H1 (cell line): ENCODE results near the gene ZCCHC9. TPM values are rescaled to one million over a fixed set of nuclear protein-coding genes. Genes with fewer than 3 reads are reported as not detected.

Source experiments
- CTCF ChIA-PET: fragments of 300-600 bp; sonication (Branson Sonifier 250); formaldehyde crosslinking; loops from one replicate; lab custom pipeline; 2021; ENCODE audit not compliant: partially characterized antibody; lab: Charles Lee
- POLR2A ChIA-PET: fragments of 300-600 bp; sonication (Branson Sonifier 250); formaldehyde crosslinking; loops from one replicate; lab custom pipeline; 2021; ENCODE audit warnings: inconsistent platforms; ENCODE audit not compliant: partially characterized antibody; lab: Charles Lee
- DNase-seq, 2 experiments: peaks; one replicate each; pipeline versions ENCODE4 v3.0.0 to v3.0.0-alpha.2; 2010 to 2022; ENCODE audit warnings: low spot score in 2 of 2, low read depth in 1 of 2, mixed read lengths in 1 of 2
- FAIRE-seq: peaks from 2 replicates; lab custom pipeline; 2011; peaks lifted over from hg19 to GRCh38; lab: Jason Lieb, UNC
- H2AFZ ChIP-seq: 2 replicates; pipeline ENCODE4 v1.8.1; 2012; ENCODE audit warnings: low read length, inconsistent platforms
- H2AK5ac ChIP-seq: 2 replicates; pipeline ENCODE4 v1.6.1; 2013; ENCODE audit warnings: low read depth, low read length
- H2BK120ac ChIP-seq: replicated peaks from 2 replicates; pipeline ENCODE3; 2013; ENCODE audit warnings: low read depth, low read length, inconsistent platforms
- H2BK12ac ChIP-seq: 2 replicates; pipeline ENCODE4 v1.6.1; 2013; ENCODE audit warnings: low read depth, low read length
- H2BK15ac ChIP-seq: 2 replicates; pipeline ENCODE4 v1.6.1; 2013; ENCODE audit warnings: low read length
- H2BK20ac ChIP-seq: 2 replicates; pipeline ENCODE4 v1.6.1; 2013; ENCODE audit warnings: low read length
- H2BK5ac ChIP-seq: 2 replicates; pipeline ENCODE4 v1.6.1; 2013; ENCODE audit warnings: low read depth, low read length
- H3K14ac ChIP-seq: 2 replicates; pipeline ENCODE4 v1.6.1; 2013; ENCODE audit warnings: inconsistent platforms; ENCODE audit not compliant: insufficient read length
- H3K18ac ChIP-seq: 2 replicates; pipeline ENCODE4 v1.6.1; 2013; ENCODE audit warnings: low read length; ENCODE audit errors: extremely low read depth
- H3K23ac ChIP-seq: 2 replicates; pipeline ENCODE4 v1.6.1; 2013; ENCODE audit warnings: inconsistent platforms; ENCODE audit not compliant: insufficient read length
- H3K23me2 ChIP-seq: 2 replicates; pipeline ENCODE4 v1.6.1; 2013; ENCODE audit warnings: low read depth, low read length
- H3K27ac ChIP-seq: 2 replicates; pipeline ENCODE4 v1.6.1; 2011; ENCODE audit warnings: low read depth, low read length, inconsistent platforms
- H3K27me3 ChIP-seq, 4 experiments: replicated peaks in 1 of 4; 1 replicate in 1 of 4; 2 replicates in 3 of 4; pipeline versions ENCODE4 v1.6.1 to v1.8.1; 2011 to 2013; ENCODE audit warnings: low read length in 3 of 4, mild to moderate bottlenecking in 3 of 4, inconsistent platforms in 2 of 4, mixed read lengths in 2 of 4, moderate library complexity in 1 of 4; ENCODE audit not compliant: control insufficient read depth in 3 of 4, insufficient read depth in 3 of 4; ENCODE audit errors: extremely low read depth in 1 of 4
- H3K36me3 ChIP-seq, 4 experiments: 2 replicates each; pipeline versions ENCODE4 v1.6.1 to v1.8.1; 2011 to 2013; ENCODE audit warnings: mild to moderate bottlenecking in 4 of 4, low read length in 3 of 4, moderate library complexity in 2 of 4, control low read depth in 1 of 4, inconsistent platforms in 1 of 4; ENCODE audit not compliant: insufficient read depth in 4 of 4, control insufficient read depth in 2 of 4
- H3K4ac ChIP-seq: replicated peaks from 2 replicates; pipeline ENCODE3; 2013; ENCODE audit warnings: low read length, low read depth, mixed read lengths, inconsistent platforms; ENCODE audit not compliant: insufficient read length
- H3K4me1 ChIP-seq, 4 experiments: replicated peaks in 1 of 4; 1 replicate in 1 of 4; 2 replicates in 3 of 4; pipeline versions ENCODE4 v1.6.1 to v1.8.1; 2011 to 2013; ENCODE audit warnings: low read length in 3 of 4, inconsistent platforms in 2 of 4, mixed read lengths in 1 of 4; ENCODE audit not compliant: insufficient read depth in 4 of 4, control insufficient read depth in 3 of 4
- H3K4me2 ChIP-seq, 2 experiments: 2 replicates each; pipeline versions ENCODE4 v1.6.1 to v1.8.1; 2011 to 2013; ENCODE audit warnings: low read depth in 2 of 2, low read length in 2 of 2, control low read depth in 1 of 2, inconsistent platforms in 1 of 2, mild to moderate bottlenecking in 1 of 2; ENCODE audit not compliant: insufficient read depth in 1 of 2
- H3K4me3 ChIP-seq, 4 experiments: fragments of 200-600, 300-600 bp in 1 of 4; sonication (generic), shearing (Covaris generic), sonication (Bioruptor Twin) in 1 of 4; 2 replicates each; pipeline versions ENCODE4 v1.5.1 to v1.8.1; 2011 to 2016; ENCODE audit warnings: low read length in 4 of 4, low read depth in 3 of 4, control low read depth in 2 of 4, inconsistent platforms in 2 of 4, mild to moderate bottlenecking in 2 of 4, mixed read lengths in 1 of 4, moderate library complexity in 1 of 4; ENCODE audit not compliant: insufficient read depth in 2 of 4; ENCODE audit errors: extremely low read depth in 1 of 4
- H3K56ac ChIP-seq: replicated peaks from 2 replicates; pipeline ENCODE3; 2013; ENCODE audit warnings: low read depth, mild to moderate bottlenecking, mixed read lengths, low read length, inconsistent platforms; ENCODE audit not compliant: insufficient read length
- H3K79me1 ChIP-seq: 2 replicates; pipeline ENCODE4 v1.6.1; 2013; ENCODE audit warnings: low read depth, low read length, control low read depth
- H3K79me2 ChIP-seq, 2 experiments: 2 replicates each; pipeline versions ENCODE4 v1.6.1 to v1.8.1; 2012 to 2013; ENCODE audit warnings: low read length in 2 of 2, mild to moderate bottlenecking in 2 of 2, inconsistent platforms in 1 of 2; ENCODE audit not compliant: insufficient read depth in 2 of 2, control insufficient read depth in 1 of 2
- H3K9ac ChIP-seq, 4 experiments: replicated peaks in 1 of 4; 1 replicate in 1 of 4; 2 replicates in 3 of 4; pipeline versions ENCODE4 v1.6.1 to v1.8.1; 2011 to 2013; ENCODE audit warnings: low read depth in 3 of 4, low read length in 3 of 4, control low read depth in 2 of 4, mild to moderate bottlenecking in 2 of 4, moderate library complexity in 2 of 4, inconsistent platforms in 1 of 4; ENCODE audit errors: extremely low read depth in 1 of 4
- H3K9me3 ChIP-seq, 2 experiments: 2 replicates each; pipeline versions ENCODE4 v1.6.1 to v1.8.1; 2012 to 2013; ENCODE audit warnings: mild to moderate bottlenecking in 2 of 2, moderate library complexity in 2 of 2, control low read depth in 1 of 2, inconsistent platforms in 1 of 2, low read depth in 1 of 2, low read length in 1 of 2, mixed read lengths in 1 of 2; ENCODE audit not compliant: insufficient read depth in 2 of 2
- H4K20me1 ChIP-seq, 2 experiments: replicated peaks in 1 of 2; 2 replicates each; pipeline versions ENCODE3 to v1.8.1; 2011 to 2013; ENCODE audit warnings: inconsistent platforms in 2 of 2, low read length in 2 of 2, mild to moderate bottlenecking in 1 of 2; ENCODE audit not compliant: insufficient read depth in 2 of 2, control insufficient read depth in 1 of 2
- H4K5ac ChIP-seq: 2 replicates; pipeline ENCODE4 v1.6.1; 2013; ENCODE audit warnings: low read length, low read depth, mixed read lengths, inconsistent platforms; ENCODE audit not compliant: insufficient read length
- H4K8ac ChIP-seq: 2 replicates; pipeline ENCODE4 v1.8.0; 2013; ENCODE audit warnings: mild to moderate bottlenecking, moderate library complexity, low read length, inconsistent platforms; ENCODE audit not compliant: insufficient read depth; ENCODE audit errors: extremely low read depth
- H4K91ac ChIP-seq: replicated peaks from 2 replicates; pipeline ENCODE3; 2013; ENCODE audit warnings: low read length, mixed read lengths, inconsistent platforms; ENCODE audit not compliant: insufficient read length
- ASH2L ChIP-seq: fragments of 200-600, 300-600 bp; sonication (generic); IDR thresholded peaks from one replicate; pipeline ENCODE4 v1.7.1; 2017; ENCODE audit warnings: low read length
- BACH1 ChIP-seq: IDR thresholded peaks from 2 replicates; pipeline ENCODE4 v1.6.1; 2012; ENCODE audit warnings: low read length, improper control_type of control experiment
- BRCA1 ChIP-seq: IDR thresholded peaks from 2 replicates; pipeline ENCODE4 v1.6.1; 2012; ENCODE audit warnings: low read depth, low read length, improper control_type of control experiment
- NRF1 ChIP-seq: IDR thresholded peaks from 2 replicates; pipeline ENCODE4 v1.6.1; 2011; ENCODE audit warnings: mild to moderate bottlenecking, low read depth, low read length, improper control_type of control experiment
- SIRT6 ChIP-seq: IDR thresholded peaks from one replicate; pipeline ENCODE4 v1.7.1; 2012; ENCODE audit warnings: low read length, inconsistent platforms
- WGBS, 2 experiments: shearing (Covaris generic) in 1 of 2; methylation state at CpG; one replicate each; pipeline versions ENCODE4 v1.1.6 to v1.1.7; 2013 to 2015; ENCODE audit warnings: low lambda C conversion rate in 2 of 2, mixed read lengths in 2 of 2, inconsistent platforms in 1 of 2, low coverage in 1 of 2, missing lambda C conversion rate in 1 of 2; ENCODE audit not compliant: insufficient replicate concordance in 2 of 2, insufficient coverage in 1 of 2, insufficient read length in 1 of 2; ENCODE audit errors: extremely low coverage in 1 of 2, missing lambda C conversion rate in 1 of 2; 5-methylcytosine and 5-hydroxymethylcytosine counted together
- polyA plus RNA-seq, 7 experiments: library from polyadenylated mRNA; depleted of rRNA in 3 of 7; stranded (reverse) in 5 of 7; unstranded in 2 of 7; fragments of >200 nt in 5 of 7; fragments of 200-250 nt in 2 of 7; gene quantifications; 1 replicate in 5 of 7; 2 replicates in 1 of 7; 4 replicates in 1 of 7; pipeline versions ENCODE4 v1.2.1 to v1.2.3, GENCODE V29; 2011 to 2013; ENCODE audit warnings: missing spikeins in 2 of 7, mixed read lengths in 2 of 7
- total RNA-seq: library from RNA; stranded (reverse); fragmentation: NEBNext Ultra II Directional; extraction: Animal tissue kit (Norgen Biotek cat#: 25700); gene quantifications from 2 replicates; pipeline ENCODE4 v1.2.1, GENCODE V29; 2021

The ZCCHC9 gene
- total and polyA plus RNA-seq, 2 of the 8 experiments (the other 6 are each of a cell fraction or from before 2014, with no cell fraction given): 10.9 to 33.6 TPM

- 62% methylated on average over 3 of the region's 3 CpGs; no CpG with 5 or more reads in 1 of the 2 experiments for WGBS, 2 experiments
- Histone ChIP-seq H2BK15ac (no peak overlapping the region), H4K5ac (no peak overlapping the region), H3K56ac (no peak overlapping the region), H4K8ac (no peak overlapping the region), H2BK120ac (no peak overlapping the region), H3K4ac (no peak overlapping the region), H3K27me3 (no peaks in the 10 kb centered on the region), H2AK5ac (no peak overlapping the region), H3K4me3 (no peak overlapping the region), H3K4me2 (no peak overlapping the region), H2BK5ac (no peak overlapping the region), H3K9me3 (no peaks in the 10 kb centered on the region), H3K23me2 (no peaks in the 10 kb centered on the region), H4K91ac (no peak overlapping the region), H3K36me3 (no peaks in the 10 kb centered on the region), H2AFZ (no peak overlapping the region), H3K9ac (no peak overlapping the region), H2BK12ac (no peak overlapping the region), H3K14ac (no peak overlapping the region), H2BK20ac (no peak overlapping the region), H3K18ac (no peak overlapping the region), H3K79me2 (peaks cover 0 to 56% of the 10 kb centered on the region in 2 experiments; a peak in 2 of 4 replicates), H4K20me1 (peaks cover 0 to 4% of the 10 kb centered on the region in 2 experiments), H3K23ac (no peak overlapping the region), H3K4me1 (peaks cover 0 to 11% (median 3%) of the 10 kb centered on the region in 4 experiments; a peak in 3 of 7 replicates), H3K79me1 (0 out of 2 replicates have a peak, but pooled peaks cover 3% of the 10 kb centered on the region), H3K27ac (no peak overlapping the region)
- DNase-seq (no peak), FAIRE-seq (no peak)
- ChIA-PET CTCF (interaction anchor here (0.6 to 1.5 kb wide), 7 partner anchors 18 to 957 kb away, joined by 3 to 7 read pairs (median 4); no protein-coding TSS in a partner anchor), POLR2A (interaction anchor here (0.6 to 2.2 kb wide), 4 partner anchors 13 to 1009 kb away, joined by 3 to 7 read pairs (median 4); partner anchors contain the start of gene CKMT2)
- no peak for TF ChIP-seq BACH1
- TF ChIP-seq BRCA1: no peak
- TF ChIP-seq ASH2L: no peak
- no peak for TF ChIP-seq NRF1
- no peak for TF ChIP-seq SIRT6
These were observed 32.7 kb upstream of the ZCCHC9 start for GRCh38 chr5:81268521-81269196.
